Body of pancreas (tissue), 4 donors: ENCODE measurements around the gene SUGCT.

Source experiments
- CTCF ChIP-seq, 7 experiments: fragments of 450-650 bp in 4 of 7; fragments of 200-600 bp in 3 of 7; sonication (generic) in 3 of 7; IDR thresholded peaks; one replicate each; pipeline ENCODE4 v1.5.1; 2016 to 2019; ENCODE audit warnings: antibody characterized with exemption in 7 of 7
- POLR2A ChIP-seq, 3 donors: fragments of 450-650 bp; IDR thresholded peaks; one replicate each; pipeline ENCODE4 v1.6.1; 2016; ENCODE audit warnings: antibody characterized with exemption in 3 of 3, mild to moderate bottlenecking in 2 of 3

GRCh38 chr7:40428421-40428820 lies 293.6 kb downstream of the SUGCT start:
- TF ChIP-seq POLR2A (IDR thresholded peaks at IDR 0.05) (no peak), CTCF (IDR thresholded peaks at IDR 0.05) (no peak)
